Transverse colon (tissue), 4 donors: ENCODE measurements around the gene RASGRP3.

Source experiments
- EP300 ChIP-seq: sonication (generic); formaldehyde crosslinking; IDR thresholded peaks from one replicate; pipeline ENCODE4 v1.6.1; 2017; ENCODE audit warnings: antibody characterized with exemption, low read depth
- POLR2A ChIP-seq: fragments of 450-650 bp; IDR thresholded peaks from one replicate; pipeline ENCODE4 v1.6.1; 2016; ENCODE audit warnings: antibody characterized with exemption, mild to moderate bottlenecking, moderate library complexity
- POLR2AphosphoS5 ChIP-seq, 3 donors: sonication (generic); formaldehyde crosslinking; IDR thresholded peaks; one replicate each; pipeline ENCODE4 v1.6.1; 2016; ENCODE audit warnings: antibody characterized with exemption in 3 of 3
- TF ChIP-seq, protein P1 (sequence below), 5 experiments: fragments of 200-600 bp in 3 of 5; fragments of 450-650 bp in 2 of 5; sonication (generic) in 3 of 5; IDR thresholded peaks; 1 replicate in 2 of 5; 2 replicates in 3 of 5; pipeline ENCODE4 v1.5.1; 2016 to 2017; ENCODE audit warnings: antibody characterized with exemption in 5 of 5, inconsistent platforms in 3 of 5, mild to moderate bottlenecking in 2 of 5, moderate library complexity in 1 of 5

DNA sequence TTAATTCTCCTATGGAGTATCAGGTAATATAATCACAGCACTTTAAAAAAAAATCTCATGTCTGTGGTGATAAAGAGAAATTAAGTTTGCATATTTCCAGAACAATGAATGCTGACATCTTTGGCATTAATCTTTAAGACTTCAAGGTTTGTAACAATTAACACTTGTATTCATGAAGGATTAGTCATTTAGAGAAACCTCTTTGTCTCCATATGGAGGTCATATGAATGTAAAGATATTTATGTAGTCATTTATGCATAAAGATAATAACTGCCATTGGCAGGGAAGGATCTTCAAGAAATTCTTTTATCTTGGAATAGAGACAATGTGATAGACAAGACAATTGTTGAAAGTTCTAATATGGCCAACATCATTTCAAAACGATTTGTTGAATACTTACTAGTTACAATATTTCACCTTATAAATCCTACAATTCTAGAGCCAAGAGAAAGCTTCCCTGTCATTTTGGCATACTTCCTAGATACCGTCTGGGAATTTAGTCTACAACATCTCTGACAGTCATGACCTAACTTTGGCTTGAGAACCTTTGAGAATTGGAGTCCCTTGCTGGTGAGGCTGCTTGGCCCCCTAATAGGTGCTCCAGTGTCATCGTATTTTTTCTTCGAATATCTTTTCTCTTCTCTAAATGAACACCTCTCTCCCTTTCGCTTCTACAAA, 33.6 kb downstream of the RASGRP3 start:
- TF ChIP-seq, protein P1, sequence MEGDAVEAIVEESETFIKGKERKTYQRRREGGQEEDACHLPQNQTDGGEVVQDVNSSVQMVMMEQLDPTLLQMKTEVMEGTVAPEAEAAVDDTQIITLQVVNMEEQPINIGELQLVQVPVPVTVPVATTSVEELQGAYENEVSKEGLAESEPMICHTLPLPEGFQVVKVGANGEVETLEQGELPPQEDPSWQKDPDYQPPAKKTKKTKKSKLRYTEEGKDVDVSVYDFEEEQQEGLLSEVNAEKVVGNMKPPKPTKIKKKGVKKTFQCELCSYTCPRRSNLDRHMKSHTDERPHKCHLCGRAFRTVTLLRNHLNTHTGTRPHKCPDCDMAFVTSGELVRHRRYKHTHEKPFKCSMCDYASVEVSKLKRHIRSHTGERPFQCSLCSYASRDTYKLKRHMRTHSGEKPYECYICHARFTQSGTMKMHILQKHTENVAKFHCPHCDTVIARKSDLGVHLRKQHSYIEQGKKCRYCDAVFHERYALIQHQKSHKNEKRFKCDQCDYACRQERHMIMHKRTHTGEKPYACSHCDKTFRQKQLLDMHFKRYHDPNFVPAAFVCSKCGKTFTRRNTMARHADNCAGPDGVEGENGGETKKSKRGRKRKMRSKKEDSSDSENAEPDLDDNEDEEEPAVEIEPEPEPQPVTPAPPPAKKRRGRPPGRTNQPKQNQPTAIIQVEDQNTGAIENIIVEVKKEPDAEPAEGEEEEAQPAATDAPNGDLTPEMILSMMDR (IDR thresholded peaks at IDR 0.05), result no peak
- no peak for TF ChIP-seq POLR2A
- TF ChIP-seq POLR2AphosphoS5 (IDR thresholded peaks at IDR 0.05), result no peak
- no peak for TF ChIP-seq EP300
